Endometrium (tissue), 2 donors: Measurements from ENCODE around the gene ODAD3.

ENCODE experiments used
- FAIRE-seq: peaks from 2 replicates; lab custom pipeline; 2012; peaks lifted over from hg19 to GRCh38; lab: Jason Lieb, UNC
- donor health status: control.
- donor health status: control.

ODAD3 gene

DNA sequence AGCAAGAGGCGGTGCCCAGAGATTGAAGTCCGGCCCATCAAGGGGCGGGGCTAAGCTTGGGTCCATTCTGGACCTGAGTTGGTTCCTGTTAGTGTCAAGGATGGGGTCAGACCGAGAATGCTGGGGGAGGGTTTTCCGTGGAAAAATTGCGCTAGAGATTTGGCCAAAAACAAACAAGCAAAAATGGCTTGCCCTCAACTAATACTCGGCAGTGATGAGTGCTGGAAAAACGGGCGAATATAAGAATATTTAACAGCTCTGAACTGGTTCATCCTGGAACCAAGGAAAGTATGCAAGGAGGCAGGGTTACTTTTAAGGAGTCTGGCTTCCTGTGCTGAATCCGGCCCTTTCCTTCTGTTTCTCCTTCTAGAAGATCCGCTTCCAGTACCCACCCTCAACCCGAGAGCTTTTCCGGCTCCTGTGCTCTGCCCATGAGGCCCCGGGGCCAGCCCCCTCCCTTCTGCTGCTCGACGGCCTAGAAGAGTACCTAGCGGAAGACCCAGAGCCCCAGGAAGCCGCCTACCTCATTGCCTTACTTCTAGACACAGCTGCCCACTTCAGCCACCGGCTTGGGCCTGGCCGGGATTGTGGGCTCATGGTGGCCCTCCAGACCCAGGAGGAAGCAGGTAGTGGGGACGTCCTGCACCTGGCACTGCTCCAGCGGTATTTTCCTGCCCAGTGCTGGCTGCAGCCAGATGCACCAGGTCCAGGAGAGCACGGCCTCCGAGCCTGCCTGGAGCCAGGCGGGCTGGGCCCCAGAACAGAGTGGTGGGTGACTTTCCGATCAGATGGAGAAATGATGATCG, 59.6 kb downstream of the ODAD3 start:
- no peak for FAIRE-seq

DNA sequence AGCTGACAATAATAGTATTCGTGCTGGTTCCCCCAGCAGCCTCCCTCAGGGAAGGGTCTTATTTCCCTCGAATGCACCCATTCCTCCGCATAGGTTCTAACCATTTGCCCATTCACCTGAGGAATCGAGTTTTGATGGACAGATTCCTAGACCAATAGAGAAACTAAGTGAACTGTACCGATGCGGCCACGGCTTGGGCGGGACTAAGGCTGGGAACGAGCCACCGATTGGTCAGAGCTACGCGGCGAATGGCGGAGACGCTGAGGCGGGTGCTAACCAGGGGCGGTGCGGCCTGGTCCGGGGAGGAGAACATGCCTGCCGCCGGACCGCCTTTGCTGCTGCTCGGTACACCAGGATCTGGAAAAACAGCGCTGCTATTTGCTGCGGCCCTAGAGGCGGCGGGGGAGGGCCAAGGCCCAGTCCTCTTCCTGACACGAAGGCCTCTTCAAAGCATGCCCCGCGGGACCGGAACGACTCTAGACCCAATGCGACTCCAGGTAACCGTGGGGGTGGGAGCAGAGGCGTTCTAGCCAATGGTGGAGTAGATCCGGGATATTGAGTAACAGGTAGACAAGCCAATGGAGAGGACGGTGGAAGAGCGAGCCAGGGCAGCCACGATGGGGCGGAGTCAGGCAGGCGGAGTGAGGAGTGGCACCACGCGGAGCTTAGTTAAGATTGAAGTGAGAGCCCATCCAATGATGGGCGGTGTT, 60.3 kb downstream of the ODAD3 start, which contains the start of gene SWSAP1:
Gene SWSAP1 (plus strand): TSS at position 234 of the 710 bp plus-strand sequence. CDS start 15 bp downstream, at position 249.
- peak; percentile 98 for FAIRE-seq

DNA sequence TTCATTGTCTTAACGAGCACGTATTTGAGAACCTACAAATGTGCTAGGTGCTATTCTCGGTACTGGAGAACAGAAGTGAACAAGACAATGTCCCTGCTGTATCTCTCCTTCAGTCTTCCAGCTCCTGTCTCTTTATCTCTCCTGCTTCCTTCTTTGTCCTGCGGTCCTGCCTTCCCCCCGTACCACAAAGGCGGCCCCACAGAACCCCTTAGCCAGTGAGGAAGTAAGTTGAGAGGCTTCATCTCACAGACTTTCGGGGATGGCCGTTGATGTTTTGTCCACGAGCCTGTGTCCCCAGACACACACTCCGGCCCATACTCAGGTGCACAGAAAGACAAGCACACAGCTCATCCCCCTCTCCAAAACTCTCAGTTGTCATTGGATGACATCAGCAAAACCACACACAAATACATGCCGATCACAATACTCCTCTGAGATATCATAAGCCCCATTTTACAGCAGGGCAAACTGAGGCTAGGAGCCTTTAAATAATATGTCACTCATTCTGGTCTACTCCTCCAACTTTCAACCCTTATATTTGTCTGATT, 61.0 kb downstream of the ODAD3 start:
- FAIRE-seq = no peak

DNA sequence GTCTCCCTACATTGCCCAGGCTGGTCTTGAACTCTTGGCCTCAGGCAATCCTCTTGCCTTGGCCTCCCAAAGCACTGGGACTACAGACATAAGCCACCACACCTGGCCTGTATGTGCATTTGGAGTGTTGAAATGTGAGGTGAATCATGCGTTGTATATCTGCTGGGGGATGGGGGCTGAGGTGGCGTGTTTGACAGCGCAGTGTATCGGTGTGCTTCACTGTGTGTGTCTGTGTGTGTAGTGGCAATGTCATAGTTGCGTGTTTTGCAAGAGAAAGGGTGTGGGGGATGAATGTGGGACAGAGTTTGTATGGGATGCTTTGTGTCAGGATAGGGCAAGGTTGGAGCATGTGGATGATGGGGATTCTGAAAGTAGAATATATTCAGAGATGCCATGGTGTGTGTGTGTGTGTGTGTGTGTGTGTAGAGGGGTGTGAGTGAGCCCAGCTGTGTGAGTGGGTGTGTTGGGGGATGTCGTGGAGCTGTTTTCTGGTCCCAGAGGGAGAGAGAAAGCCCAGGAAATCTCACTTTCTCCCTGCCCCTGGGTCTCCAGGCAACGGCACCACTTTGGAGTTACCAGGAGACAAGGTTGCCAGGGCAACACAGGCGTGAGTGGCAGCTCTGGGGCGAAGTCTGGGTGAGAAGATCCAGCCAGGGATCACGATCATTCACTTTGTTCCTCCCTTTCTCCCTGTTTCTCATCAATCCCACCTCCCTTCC, 61.6 kb downstream of the ODAD3 start:
- no peak for FAIRE-seq

DNA sequence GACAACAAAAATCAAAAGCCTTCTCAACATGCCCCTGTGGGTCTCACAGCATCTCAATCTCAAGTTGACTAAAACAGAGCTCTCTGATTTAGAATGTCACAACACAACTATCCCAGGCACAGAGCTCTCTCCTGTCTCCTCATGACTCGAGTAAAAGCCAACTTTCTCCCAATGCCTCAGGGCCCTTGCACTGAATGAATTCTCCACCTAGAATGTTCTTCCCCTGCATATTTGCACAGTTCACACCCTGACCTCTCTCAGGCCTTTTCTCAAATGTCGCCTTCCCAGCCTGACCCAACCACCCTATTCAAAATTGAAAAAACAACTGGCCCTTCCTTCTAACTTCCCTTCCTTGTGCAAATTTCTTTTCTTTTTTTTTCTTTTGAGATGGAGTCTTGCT, 64.2 kb downstream of the ODAD3 start:
- FAIRE-seq = no peak
